Erythroblast (primary cell): ENCODE data around the gene UCP2.

Experiments
- GATA1 ChIP-seq: IDR thresholded peaks from 2 replicates; pipeline ENCODE4 v1.6.1; 2011; ENCODE audit warnings: low read depth, mild to moderate bottlenecking, control low read depth, low read length, moderate library complexity
- POLR2A ChIP-seq: IDR thresholded peaks from 2 replicates; pipeline ENCODE4 v1.6.1; 2011; ENCODE audit warnings: mild to moderate bottlenecking, low read length

DNA sequence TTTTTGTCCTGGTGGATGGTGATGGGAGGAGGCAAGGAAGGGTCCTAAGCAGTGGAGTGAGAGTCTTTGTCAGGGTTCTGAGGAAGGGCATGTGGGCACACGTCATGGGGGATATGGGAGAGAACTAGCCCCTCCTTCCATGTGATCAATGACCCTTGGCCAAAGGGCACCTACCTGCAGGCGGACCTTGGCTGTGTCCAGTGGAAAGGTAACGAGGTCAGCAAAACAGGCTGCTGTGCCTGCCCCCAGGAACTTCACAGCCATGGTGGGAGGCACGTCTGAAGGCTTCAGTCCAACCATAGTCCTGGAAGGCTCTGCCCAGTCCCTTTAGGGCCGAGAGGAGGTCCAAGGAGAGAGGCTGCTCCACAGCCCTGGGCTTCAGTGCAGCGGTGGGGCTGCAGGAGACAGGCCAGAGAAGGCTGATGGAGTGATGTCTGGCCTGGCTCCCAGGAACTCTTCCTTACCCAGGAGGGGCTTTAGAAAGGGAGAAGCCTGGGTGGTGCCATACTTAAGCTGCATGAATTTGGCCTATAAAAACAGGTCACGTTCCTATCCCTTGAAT, 24.2 kb upstream of the UCP2 start:
- TF ChIP-seq POLR2A (no peak), GATA1 (no peak)
